Stomach (tissue), 9 donors: ENCODE measurements around the gene CBFA2T3. TPM values are rescaled to one million over a fixed set of nuclear protein-coding genes. Genes with fewer than 3 reads are reported as not detected.

Source experiments
- DNase-seq, 2 donors: peaks; one replicate each; pipeline versions ENCODE4 v3.0.0 to v3.0.0-alpha.2; 2013 to 2019
- H3K27ac ChIP-seq, 5 donors: fragments of 200-600 bp in 4 of 5; sonication (generic) in 4 of 5; one replicate each; pipeline ENCODE4 v1.5.1; 2013 to 2019; ENCODE audit warnings: mild to moderate bottlenecking in 1 of 5, moderate library complexity in 1 of 5
- H3K27me3 ChIP-seq, 3 donors: fragments of 200-600 bp; sonication (generic); one replicate each; pipeline ENCODE4 v1.5.1; 2017 to 2019; ENCODE audit warnings: mixed run types in 1 of 3
- H3K36me3 ChIP-seq, 4 donors: fragments of 200-600 bp; sonication (generic); 1 replicate in 3 of 4; 2 replicates in 1 of 4; pipeline ENCODE4 v1.5.1; 2016 to 2019
- H3K4me1 ChIP-seq, 4 donors: fragments of 200-600 bp; sonication (generic); one replicate each; pipeline ENCODE4 v1.5.1; 2016 to 2019
- H3K4me3 ChIP-seq, 4 donors: fragments of 200-600 bp; sonication (generic) in 3 of 4; one replicate each; pipeline ENCODE4 v1.5.1; 2016 to 2019; ENCODE audit warnings: mild to moderate bottlenecking in 1 of 4
- H3K9me3 ChIP-seq, 4 donors: fragments of 200-600 bp; sonication (generic); one replicate each; pipeline ENCODE4 v1.5.1; 2016 to 2019
- CTCF ChIP-seq, 7 experiments: fragments of 450-650 bp in 4 of 7; fragments of 200-600 bp in 3 of 7; sonication (generic) in 3 of 7; IDR thresholded peaks; one replicate each; pipeline ENCODE4 v1.5.1; 2016 to 2019; ENCODE audit warnings: antibody characterized with exemption in 7 of 7, control low read depth in 2 of 7, mild to moderate bottlenecking in 1 of 7
- EP300 ChIP-seq: sonication (generic); formaldehyde crosslinking; IDR thresholded peaks from one replicate; pipeline ENCODE4 v1.6.1; 2017; ENCODE audit warnings: antibody characterized with exemption
- POLR2A ChIP-seq, 4 donors: fragments of 450-650 bp; IDR thresholded peaks; one replicate each; pipeline ENCODE4 v1.6.1; 2016; ENCODE audit warnings: antibody characterized with exemption in 4 of 4, control low read depth in 2 of 4, mild to moderate bottlenecking in 1 of 4, moderate library complexity in 1 of 4
- POLR2AphosphoS5 ChIP-seq, 3 donors: sonication (generic); formaldehyde crosslinking; IDR thresholded peaks; one replicate each; pipeline ENCODE4 v1.6.1; 2016; ENCODE audit warnings: antibody characterized with exemption in 3 of 3
- WGBS, 5 donors: extraction: QIAGEN DNeasy Blood & Tissue Kit in 3 of 5; methylation state at CpG; one replicate each; pipeline versions ENCODE4 v1.1.5 to v1.1.7; 2013 to 2018; 5-methylcytosine and 5-hydroxymethylcytosine counted together
- intact Hi-C: fragments of 100-400 bp; cut with DNase I; formaldehyde crosslinking; loops from one replicate; pipeline ENCODE4 v1.15.1; 2023; ENCODE audit warnings: low total_unique reads
- polyA plus RNA-seq, 3 donors: library from polyadenylated mRNA; stranded (reverse); fragments of 200-250 nt; gene quantifications; one replicate each; pipeline ENCODE4 v1.2.3, GENCODE V29; 2013
- total RNA-seq, 5 donors: library from RNA; depleted of rRNA; stranded (reverse); fragments of >200 nt; gene quantifications; one replicate each; pipeline versions ENCODE4 v1.1.0 to v1.2.3, GENCODE V29; 2014 to 2016
- donor health status: healthy with polysubstance abuse.
- donor health status: Bipolar disorder and iron deficiency.
- donor health status: healthy.

CBFA2T3 gene
- total and polyA plus RNA-seq, 8 donors, result 0.58 to 57.6 (median 2.5) TPM

DNA sequence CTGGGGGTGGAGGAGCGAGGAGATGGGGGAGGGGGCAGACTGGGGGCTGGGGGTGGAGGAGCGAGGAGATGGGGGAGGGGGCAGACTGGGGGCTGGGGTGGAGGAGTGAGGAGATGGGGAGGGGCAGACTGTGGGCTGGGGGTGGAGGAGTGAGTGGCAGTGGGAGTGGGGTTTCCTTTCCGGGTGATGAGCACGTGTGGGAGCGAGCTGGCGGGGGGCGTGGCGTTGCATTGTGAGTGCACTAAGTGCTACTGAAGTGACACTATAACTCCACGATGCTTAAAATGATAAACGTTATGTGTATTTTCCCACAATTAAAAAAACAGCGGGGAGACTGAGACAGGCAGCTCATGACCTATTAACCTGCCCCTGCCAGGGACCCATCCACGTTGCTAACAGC is 46.3 kb downstream of the CBFA2T3 start:
- H3K4me3 ChIP-seq, result no peak overlapping the region
- H3K4me1 ChIP-seq, result peaks cover 0 to 13% (median 8%) of the 10 kb centered on the region in 4 donors
- 72 to 82% (median 78%) methylated on average over 10 to 12 of the region's 12 CpGs for WGBS, 5 donors
- intact Hi-C loops, result no loop called here
- no peak for DNase-seq
- no peaks in the 10 kb centered on the region for H3K36me3 ChIP-seq
- no peak overlapping the region for H3K27ac ChIP-seq
- H3K9me3 ChIP-seq, result no peaks in the 10 kb centered on the region
- peaks cover 0 to 44% (median 16%) of the 10 kb centered on the region in 3 donors for H3K27me3 ChIP-seq
- TF ChIP-seq CTCF (IDR thresholded peaks at IDR 0.05) (no peak), POLR2A (IDR thresholded peaks at IDR 0.05) (no peak), EP300 (no peak), POLR2AphosphoS5 (IDR thresholded peaks at IDR 0.05) (no peak)

GRCh38 chr16:88929091-88929445 is 47.9 kb downstream of the CBFA2T3 start:
- H3K27me3 ChIP-seq, result peaks cover 0 to 45% (median 10%) of the 10 kb centered on the region in 3 donors
- DNase-seq, result peak in 1 of 2 donors; percentile 41
- H3K36me3 ChIP-seq, result no peaks in the 10 kb centered on the region
- TF ChIP-seq CTCF (IDR thresholded peaks at IDR 0.05) (no peak), POLR2A (IDR thresholded peaks at IDR 0.05) (no peak)
- no peak overlapping the region for H3K27ac ChIP-seq
- H3K9me3 ChIP-seq, result no peaks in the 10 kb centered on the region
- 18 to 63% (median 43%) methylated on average over 12 to 14 of the region's 14 CpGs for whole genome bisulfite sequencing, 5 donors
- no peak overlapping the region for H3K4me3 ChIP-seq
- peaks cover 0 to 22% (median 12%) of the 10 kb centered on the region in 4 donors for H3K4me1 ChIP-seq
- intact Hi-C loops, result no loop called here

- Histone ChIP-seq H3K4me1 (peaks cover 0 to 22% (median 13%) of the 10 kb centered on the region in 4 donors), H3K4me3 (no peak overlapping the region), H3K27me3 (peaks cover 0 to 49% (median 10%) of the 10 kb centered on the region in 3 donors), H3K9me3 (no peaks in the 10 kb centered on the region), H3K27ac (no peak overlapping the region), H3K36me3 (no peaks in the 10 kb centered on the region)
- TF ChIP-seq POLR2AphosphoS5 (IDR thresholded peaks at IDR 0.05) (no peak), EP300 (no peak), POLR2A (IDR thresholded peaks at IDR 0.05) (no peak), CTCF (IDR thresholded peaks at IDR 0.05) (no peak)
- intact Hi-C loops, result no loop called here
- 28 to 58% (median 33%) methylated on average over 19 to 31 of the region's 31 CpGs for WGBS, 5 donors
- DNase-seq, result peak in 1 of 2 donors; percentile 47
Measured at GRCh38 chr16:88928405-88929090, 48.5 kb downstream of the CBFA2T3 start.

DNA sequence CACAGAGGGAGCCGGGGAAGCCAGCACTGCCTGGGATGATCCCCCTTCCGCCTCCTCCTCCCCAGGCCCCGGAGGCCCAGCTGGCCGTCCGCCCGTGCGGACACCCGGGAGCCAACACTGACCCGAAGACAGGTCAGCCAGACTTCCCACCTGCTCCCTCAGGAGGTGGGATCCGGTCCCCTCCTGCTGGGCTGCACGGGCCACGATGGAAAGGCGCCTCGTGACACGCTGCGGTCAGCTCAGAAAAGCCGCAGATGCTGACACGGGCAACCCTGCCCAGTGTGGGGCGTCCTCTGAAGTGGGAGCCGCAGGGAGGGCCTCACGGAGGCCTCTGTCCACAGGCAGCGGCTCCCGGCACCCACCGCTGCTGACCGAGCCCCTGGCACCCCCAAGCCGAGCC is 49.3 kb downstream of the CBFA2T3 start:
- no peak for TF ChIP-seq POLR2AphosphoS5 (IDR thresholded peaks at IDR 0.05)
- TF ChIP-seq EP300, result no peak
- no peak for TF ChIP-seq POLR2A (IDR thresholded peaks at IDR 0.05)
- no peak for TF ChIP-seq CTCF (IDR thresholded peaks at IDR 0.05)
- no peak overlapping the region for H3K27ac ChIP-seq
- intact Hi-C loops, result no loop called here
- no peaks in the 10 kb centered on the region for H3K9me3 ChIP-seq
- H3K4me1 ChIP-seq, result peaks cover 0 to 25% (median 20%) of the 10 kb centered on the region in 4 donors
- H3K27me3 ChIP-seq, result peaks cover 0 to 56% (median 10%) of the 10 kb centered on the region in 3 donors
- H3K4me3 ChIP-seq, result no peak overlapping the region
- H3K36me3 ChIP-seq, result no peaks in the 10 kb centered on the region
- WGBS, 5 donors, result 85 to 94% (median 90%) methylated on average over 20 to 26 of the region's 26 CpGs
- no peak for DNase-seq
